ENCODE measurements around the gene SLC16A4.

The SLC16A4 gene

DNA sequence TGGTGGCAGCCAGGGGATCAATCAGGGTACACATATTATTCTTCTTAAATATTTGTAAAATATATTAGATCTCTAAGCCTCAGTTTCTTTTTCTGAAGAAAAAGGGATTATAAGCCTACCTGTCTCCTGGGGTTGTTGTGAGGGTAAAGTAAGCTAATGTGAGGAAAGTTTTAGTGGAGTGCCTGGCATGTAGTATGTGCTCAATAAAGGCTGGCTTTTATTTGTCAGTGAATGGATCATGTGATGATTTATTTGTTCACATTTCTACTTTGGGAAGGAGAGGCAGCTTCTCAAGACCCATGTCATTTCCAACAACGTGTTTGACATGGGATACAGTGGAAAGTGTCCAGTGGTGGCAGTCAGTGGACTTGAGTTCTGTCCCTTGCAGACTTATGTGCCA is 64.0 kb downstream of the SLC16A4 start:
- DNase-seq (ENCODE audit: low read depth) = no peak

DNA sequence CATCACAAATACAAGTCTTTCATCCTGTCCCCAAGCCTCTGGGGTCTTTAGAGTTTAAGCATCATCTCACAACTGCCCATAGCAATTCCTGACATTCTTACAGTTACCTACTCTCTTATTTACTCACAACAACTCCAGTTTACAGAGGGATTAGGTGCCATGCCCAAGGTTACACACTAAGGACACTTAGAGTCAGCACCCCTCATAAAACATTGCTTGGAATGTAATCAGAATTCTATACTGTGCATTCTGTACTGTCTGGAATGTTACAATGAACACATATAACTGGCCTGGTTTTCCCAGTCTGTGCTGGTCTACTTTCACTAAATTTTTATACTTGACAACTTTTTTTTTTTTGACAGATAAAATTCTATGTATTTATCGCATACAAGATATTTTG is 66.2 kb downstream of the SLC16A4 start:
- no peak for DNase-seq (ENCODE audit: low read depth)

DNA sequence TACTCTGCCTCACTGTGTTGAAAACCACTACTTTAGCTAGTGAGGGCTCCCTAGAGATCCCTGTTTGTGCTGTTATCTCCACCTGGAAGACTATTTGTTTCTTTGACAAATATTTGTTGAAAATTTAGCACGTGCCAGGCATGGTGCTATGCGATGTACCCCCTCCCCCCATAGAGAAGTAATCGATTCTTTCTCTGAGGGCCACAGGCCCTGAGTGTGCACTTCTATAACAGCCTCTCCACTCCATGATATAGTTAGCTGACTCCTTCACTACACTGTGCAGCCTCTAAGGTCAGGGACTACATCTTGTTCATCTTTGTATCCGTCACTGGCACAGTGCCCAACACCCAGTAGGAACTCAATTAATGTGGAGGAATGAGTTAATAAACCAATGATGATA is 69.0 kb downstream of the SLC16A4 start:
- no peak for DNase-seq (ENCODE audit: low read depth)

DNA sequence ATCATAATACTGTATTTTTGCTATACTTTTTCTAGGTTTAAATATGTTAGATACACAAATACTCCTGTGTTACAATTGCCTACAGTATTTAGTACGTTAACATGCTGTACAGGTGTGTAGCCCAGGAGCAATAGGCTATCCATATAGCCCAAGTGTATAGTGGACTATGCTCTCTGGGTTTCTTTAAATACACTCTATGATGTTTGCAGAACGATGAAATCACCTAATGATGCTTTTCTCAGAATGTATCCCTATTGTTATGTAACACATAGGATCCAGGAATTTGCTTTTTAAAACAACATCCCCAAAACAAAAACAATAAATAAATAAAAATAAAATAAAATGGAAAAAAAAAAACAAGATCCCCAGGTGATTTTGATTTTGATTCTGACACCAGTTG is 69.8 kb downstream of the SLC16A4 start:
- DNase-seq (ENCODE audit: low read depth) = no peak

DNA sequence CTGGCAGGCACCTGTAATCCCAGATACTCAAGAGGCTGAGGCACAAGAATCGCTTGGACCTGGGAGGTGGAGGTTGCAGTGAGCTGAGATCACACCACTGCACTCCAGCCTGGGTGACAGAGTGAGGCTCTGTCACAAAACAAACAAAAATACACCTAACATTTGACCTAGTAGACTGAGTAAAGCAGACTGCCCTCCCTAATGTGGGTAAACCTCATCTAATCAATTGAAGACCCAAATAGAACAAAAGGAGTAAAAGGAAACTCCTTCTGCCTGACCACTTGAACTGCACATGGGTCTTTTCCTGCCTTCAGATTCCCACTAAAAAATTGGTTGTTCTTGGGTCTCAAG is 70.7 kb downstream of the SLC16A4 start:
- no peak for DNase-seq (ENCODE audit: low read depth)

DNA sequence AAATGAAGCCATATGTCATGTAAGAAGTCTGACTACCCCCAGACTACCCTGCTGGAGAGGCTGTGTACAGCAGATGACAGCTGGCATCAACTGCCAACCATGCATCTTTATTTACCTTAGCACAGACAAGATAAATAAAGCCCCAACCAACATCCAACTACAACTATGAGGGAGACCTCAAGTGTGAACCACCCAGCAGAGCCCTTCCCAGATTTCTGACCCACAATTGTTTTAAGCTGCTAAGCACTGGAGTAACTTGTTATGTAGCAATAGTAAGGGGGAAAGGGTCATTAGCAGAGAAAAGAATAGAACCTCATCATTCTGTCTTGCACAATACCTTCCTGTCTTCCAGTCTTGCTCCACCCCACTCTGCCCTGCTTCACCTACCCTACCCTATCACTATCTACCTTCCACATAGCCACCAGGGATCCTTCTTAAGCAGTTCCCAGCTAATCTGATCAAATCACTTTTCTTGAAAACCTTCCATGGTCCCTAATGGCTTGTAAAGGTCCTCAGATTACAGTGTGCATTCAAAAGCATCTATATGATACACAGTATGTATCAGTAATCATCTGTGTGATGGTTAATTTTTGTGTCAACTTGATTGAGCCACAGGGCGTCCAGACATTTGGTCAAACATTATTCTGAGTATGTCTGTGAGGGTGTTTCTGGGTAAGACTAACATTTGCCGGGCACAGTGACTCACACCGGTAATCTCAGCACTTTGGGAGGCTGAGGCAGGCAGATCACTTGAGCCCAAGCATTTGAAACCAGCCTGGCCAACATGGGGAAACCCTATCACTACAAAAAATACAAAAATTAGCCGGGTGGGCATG is 71.3 kb downstream of the SLC16A4 start:
- no peak for DNase-seq (ENCODE audit: low read depth)

DNA sequence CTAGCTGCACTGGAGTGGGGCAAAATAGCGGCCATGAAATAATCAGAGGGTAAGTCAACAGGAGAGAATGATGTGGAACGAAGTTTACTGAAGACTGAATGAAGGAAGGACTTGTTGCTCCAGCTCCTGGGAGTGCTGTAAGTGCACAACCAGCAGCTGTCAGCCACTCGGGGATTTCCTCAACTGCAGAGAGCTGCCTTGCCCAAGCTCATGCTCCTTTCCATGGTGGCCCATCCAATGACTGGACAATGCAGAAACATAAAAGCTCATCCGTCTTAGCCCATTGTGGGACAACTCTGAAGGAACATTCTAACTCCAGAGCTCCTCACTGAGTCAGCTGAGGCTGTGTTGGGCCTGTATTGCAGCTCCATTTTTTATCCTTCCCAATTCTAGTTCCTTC is 72.8 kb downstream of the SLC16A4 start:
- DNase-seq (ENCODE audit: low read depth) = no peak

DNA sequence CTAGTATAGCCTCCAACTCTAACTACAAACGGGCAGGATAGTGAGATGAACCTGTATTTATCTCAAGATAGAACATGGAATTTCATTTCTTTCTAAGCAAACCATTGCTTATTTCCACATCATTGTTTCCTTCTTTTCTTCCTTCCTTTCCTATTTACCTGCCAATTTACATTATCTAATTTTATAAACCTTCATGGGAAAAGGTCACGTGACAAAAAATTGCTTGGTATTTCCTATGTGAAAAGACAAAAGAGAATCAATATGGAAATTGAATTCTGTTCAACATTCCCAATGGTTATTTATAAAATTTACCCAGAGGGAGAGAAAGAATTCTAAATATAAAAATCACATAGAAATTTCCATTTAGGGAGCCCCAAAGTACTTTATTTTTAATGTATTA is 74.1 kb downstream of the SLC16A4 start:
- no peak for DNase-seq (ENCODE audit: low read depth)

Data from non-pigmented ciliary epithelial cell (primary cell).